Measurements from ENCODE around the gene GORASP2.

GORASP2 gene

DNA sequence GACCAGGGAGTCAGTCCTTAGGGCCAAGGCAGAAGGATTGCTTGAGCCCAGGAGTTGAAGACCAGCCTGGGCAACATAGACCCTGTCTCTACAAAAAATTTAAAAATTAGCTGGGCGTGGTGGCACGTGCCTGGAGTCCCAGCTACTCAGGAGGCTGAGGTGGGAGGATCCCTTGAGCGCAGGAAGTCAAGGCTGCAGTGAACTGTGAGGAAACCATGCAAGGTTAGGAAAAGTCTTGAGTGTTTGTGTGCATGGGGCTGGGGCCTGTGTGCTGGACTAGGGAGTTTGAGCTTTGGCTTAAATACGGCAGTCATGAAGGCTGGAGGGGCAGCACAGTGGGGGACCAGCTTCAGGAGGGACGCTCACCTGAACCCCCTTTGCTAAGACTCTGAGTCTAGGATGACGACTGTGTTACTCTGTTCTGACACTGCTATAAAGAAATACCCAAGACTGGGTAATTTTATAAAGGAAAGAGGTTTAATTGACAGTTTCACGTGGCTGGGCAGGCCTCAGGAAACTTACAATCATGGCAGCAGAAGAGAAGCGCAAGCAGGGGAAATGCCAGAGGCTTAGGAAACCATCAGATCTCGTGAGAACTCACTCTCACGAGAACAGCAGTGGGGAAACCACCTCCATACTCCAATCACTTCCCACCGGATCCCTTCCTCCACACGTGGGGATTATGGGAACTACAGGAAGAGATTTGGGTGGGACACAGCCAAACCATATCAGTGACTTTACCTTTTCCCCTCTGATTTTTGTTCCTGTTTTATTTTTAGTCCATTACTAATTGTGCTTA lies 39.4 kb downstream of the GORASP2 start:
- DNase-seq = no peak

DNA sequence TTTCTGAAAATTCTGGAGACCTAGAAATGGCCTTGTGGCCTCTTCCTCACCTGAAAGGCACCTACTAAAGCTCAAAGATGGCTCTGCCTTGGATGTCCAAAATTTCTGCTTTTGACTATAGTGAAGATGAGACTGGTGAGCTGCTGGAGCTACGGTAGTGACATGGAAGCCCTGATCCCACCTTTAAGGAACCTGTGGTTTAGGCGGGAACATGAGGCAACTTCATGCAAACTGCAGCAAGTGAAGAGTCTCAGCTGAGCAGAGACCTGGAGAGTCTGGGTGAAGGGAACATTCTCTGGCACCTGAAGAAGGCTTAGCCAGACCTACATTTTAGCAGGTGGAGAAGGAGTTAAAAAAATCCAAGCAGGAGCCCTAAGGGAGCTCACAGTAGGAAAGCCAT lies 40.0 kb downstream of the GORASP2 start:
- DNase-seq = no peak

DNA sequence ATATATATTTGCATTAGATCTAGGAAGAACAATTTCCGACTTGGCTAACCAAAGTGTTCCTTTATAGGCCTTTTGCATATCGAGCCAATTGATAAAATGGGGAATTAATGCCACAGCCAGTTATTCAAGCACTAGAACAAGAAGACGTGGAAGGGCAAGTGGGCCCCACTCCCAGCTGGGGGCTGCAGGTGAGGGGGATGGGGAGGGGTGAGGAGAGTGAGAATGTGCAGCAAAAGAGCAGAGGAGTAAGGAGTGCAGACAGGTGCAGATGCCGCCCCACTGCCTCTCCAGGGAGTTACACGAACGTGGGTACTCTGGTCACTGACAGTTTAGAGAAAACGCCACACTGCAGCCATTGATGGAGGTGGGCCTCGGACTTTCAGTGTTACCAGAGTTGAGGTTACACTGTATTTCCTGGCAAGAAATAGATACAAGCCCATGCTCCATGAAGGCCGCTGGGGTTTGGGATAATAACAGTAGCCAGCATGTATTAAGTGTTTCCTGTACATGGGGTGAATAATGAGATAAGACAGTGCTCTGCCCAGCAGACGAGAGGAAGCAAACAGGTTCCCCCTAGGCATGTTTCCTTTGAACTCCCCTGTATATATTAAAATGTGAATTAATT lies 40.9 kb downstream of the GORASP2 start:
- DNase-seq = no peak

DNA sequence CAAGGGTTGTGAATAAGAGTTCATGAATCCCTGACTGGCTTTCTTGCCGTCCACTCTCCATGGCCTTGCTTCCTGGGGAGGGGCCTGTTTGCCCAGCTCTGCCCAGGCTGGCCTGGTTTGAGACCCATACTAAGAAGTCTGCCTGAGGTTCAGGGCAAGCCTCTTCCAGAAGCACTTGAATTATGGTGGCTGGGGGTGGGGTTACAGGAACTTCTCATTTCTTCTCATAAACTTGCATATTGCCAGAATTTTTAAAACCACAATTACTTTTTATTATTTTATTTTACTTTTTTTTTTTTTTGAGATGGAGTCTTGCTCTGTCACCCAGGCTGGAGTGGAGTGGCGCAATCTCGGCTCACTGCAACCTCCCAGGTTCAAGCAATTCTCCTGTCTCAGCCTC lies 42.0 kb downstream of the GORASP2 start:
- no peak for DNase-seq

DNA sequence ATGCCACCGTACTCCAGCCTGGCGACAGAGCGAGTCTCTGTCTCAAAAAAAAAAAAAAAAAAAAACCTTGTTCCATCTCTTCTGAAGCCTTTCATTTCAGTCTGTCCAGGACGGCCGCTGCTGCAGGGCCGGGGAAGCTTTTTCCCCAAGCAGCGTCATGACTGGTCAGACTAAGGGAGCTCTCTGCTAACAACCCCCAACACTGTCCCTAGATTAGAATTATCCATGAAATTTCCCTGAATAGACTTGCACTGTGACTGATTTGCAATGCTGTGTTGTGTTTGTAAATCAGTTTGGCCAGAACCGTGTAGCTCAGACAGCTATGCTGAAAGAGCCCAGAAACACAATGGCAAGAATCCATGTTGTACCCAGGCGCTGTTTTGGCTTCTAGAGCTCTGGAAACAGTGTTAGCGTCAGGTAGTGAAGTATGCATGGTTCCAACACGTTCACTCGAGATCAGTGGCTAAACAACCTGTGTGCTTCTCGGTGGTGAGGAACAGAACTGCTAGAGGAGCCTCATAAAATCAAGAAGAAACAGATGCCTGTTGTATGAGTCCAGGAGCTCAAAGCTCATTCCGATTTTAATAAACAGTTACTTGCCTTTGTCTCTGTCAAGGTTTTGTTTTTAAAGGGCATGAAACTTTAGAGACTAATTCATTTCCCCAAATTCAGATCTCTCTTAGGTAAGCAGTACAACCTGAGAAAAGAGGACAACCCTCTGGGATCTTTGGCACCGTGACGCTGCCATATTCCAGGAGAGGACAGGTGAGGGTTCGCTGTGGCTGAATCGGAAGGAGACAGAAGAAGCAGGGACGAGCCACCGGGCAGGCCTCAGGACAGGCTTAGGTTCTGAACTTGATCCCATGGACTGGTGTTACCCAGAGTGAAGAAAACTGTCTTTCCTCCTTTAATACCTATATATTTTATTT lies 43.5 kb downstream of the GORASP2 start:
- DNase-seq = no peak

DNA sequence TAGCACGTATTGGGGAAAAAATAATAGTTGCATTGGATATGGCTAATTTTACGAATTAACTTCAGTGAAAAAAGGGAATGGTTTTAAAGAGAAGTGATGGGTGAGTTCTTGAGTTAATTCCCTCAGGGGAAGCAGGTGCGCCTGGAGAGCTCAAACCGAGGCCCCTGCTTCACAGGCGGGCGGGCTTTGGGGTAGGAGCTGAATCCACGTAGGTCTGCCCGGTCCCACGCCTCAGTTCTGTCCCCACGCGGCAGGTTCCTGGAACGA lies 44.1 kb downstream of the GORASP2 start:
- DNase-seq = no peak

DNA sequence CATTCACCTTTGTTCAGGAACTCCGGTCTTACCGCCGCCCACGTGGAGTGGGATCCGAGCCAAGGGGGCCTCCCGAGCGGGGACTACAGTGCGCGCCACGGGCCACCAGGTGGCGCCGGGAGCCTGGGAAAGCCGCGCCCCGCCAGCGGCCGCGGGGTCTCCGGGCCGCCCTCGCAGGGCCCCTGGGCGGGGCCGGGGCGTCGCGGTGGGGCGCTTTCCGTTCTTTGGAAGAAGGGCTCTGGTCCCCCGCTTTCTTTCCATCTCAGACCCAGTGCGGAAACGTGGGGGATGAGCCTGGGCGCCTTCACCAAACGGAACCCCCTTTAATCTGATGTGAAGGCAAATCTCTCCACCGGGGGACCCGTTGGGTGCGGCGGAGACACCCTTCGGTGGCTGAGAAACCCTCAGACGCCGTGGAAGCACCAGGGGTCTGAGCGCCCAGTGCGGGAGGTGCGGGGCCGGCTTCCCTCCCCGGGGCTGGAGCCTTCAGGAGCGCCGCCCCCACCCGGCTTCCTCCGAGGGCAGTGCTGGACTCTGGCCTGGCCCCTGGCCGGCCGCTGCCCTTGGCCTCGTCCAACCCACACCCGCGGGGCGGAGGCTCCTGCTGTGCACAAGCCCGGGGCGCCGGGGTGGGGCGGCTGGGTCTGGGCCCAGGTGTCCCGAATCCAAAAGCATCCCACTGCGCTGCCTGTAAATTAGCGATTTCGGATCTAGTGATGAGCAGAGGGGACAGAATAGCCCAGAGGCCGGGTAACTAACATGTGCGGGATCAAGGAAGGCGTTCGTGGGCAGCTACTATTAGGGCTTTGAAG lies 44.6 kb downstream of the GORASP2 start:
- peak; percentile 73 for DNase-seq

DNA sequence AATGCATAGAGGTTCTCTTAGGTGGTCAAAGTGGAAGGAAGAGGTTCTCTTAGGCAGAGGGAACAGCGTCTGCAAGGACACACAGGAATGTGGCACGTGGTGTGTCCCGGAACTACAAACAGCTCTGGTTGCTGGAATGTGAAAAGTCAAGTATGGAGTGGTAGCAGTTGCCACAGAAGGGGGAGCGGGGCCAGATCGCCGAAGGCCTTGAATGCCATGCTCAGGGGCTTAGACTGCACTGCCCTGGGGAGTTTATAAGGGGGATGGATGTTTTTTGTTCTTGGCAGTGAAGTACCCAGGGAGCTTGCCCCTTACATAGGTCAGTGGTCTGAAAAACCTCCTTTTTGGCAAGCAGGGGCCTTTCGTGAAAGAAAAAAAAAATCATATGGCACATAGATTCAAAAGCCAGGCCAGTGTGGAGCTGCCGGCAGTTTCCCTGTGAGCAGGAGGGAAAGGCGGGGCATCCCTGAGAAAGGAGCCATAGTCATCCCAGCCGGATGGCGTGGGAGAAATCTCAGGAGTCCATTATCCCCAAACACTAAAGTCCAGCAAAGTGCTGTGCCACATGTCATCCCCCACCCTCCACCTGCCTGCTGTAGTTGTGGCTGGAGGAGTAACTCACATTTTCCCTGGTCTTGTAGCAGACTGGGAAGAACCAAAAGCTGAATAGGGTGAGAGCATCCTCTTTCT lies 45.4 kb downstream of the GORASP2 start:
- DNase-seq = no peak

DNA sequence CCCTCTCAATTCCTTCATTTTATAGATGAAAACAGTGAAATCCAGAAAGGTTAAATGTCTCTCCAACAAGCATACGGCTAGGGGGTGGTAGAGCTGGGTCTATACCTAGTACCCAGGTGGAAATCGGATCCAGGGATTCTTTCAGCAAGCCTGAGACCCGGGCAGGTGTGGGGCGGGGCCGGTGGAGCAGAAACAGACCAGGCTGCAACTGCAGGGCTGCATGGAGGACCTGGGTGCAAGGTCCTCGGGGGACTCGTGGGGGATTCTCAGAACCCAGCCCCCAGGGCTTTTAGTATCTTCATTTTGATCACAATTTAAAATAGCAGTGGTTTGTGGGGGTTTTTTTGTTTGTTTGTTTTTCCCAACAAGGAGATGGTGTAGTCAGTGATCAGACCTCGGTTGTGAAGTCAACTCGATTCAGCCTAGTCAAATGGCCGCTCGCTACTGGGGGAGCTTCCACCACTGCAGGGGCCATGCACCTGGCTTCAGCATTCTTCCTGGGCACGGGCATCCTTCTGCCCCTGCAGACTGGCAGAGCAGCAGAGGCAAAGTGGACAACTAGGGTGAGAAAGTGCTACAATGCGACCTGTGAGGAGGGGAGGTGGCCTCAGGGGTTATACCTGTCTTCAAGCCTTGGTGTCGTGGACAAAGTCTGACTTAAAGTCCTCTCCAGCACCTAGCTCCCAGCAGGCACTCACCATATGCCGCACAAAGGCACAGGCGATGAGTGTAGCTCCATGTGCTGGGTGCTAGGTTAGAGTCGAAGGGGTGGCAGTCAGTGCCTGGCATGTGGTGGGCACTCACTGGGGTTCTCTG lies 46.3 kb downstream of the GORASP2 start:
- no peak for DNase-seq

DNA sequence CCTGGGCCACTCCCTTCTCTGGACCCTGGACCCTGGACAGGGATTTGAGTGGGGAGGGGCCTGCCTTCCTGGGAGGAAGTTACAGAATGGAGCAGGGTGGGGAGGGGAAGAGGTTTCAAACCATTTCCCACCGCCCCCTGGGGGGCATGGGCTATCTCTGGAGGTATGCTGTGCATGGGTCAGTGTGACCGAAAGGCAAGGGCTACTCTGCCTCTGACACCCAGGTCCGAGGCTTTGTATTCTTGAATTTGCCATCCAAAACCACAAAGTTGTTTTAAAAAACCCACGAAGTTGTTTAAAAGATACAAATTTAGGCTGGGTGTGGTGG lies 46.9 kb downstream of the GORASP2 start:
- no peak for DNase-seq

DNA sequence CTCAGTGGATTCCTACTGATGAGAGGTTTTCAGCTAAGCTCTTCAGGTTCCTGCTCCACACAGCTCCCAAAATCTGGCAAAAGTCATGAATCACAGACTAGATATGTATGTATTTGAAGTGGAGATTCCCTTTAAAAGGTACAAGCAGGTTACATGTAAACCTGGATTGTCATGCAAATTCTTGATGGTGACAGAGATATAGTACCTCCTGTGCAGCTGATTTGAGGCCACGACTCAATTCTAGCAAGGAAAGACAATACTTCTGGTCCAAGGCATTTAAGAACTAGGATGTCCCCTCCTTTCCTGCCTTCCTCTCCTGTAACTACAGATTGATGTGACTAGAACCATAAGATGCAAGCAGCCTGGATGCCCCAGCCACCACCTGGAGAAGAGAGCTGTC lies 55.0 kb downstream of the GORASP2 start:
- no peak for DNase-seq

DNA sequence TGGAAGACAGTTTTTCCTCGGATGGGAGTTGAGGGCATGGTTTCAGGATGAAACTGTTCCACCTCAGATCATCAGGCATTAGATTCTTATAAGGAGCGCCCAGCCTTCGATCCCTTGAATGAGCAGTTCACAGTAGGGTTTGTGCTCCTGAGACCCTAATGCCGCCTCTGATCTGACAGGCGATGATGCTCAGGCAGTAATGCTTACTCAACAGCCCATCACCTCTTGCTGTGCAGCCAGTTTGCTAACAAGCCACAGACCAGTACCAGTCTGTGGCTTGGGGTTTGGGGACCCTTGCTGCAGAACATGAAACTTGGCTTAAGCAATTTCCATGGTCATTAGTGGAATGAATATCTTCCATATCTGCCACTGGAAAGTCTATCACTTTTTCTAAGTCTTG lies 56.4 kb downstream of the GORASP2 start:
- DNase-seq = no peak

DNA sequence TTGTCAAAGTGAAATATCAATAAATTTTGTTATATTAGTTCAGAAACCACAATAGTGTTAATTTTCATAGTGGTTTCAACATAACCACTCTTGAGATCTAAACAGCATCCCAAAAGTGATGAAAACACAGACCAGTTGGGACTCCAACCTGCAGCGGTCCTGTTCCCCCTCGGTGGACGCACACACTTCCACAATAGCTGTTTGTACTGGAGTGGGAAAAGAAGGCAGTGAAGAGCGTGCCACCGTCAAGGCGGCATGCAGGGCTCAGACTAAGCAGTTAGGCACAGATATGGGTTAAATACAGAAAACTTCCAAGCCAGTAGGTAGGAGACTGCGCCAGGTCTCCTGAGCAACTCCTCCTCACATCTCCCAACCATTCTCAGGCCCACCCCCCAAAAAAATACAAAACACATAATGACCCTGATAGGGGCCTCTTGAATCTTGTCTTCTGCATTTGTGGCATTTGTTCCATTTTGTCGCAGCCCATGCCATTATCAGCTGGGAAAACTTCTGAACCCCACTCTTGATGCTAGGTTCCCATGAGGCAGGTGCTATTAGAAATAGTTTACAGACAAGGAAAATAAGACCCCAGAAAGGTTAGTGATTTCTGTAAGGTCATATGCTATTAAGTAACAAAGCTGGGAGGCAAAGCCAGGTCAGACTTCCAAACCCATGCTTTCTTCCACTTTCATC lies 57.7 kb downstream of the GORASP2 start:
- DNase-seq = no peak

DNA sequence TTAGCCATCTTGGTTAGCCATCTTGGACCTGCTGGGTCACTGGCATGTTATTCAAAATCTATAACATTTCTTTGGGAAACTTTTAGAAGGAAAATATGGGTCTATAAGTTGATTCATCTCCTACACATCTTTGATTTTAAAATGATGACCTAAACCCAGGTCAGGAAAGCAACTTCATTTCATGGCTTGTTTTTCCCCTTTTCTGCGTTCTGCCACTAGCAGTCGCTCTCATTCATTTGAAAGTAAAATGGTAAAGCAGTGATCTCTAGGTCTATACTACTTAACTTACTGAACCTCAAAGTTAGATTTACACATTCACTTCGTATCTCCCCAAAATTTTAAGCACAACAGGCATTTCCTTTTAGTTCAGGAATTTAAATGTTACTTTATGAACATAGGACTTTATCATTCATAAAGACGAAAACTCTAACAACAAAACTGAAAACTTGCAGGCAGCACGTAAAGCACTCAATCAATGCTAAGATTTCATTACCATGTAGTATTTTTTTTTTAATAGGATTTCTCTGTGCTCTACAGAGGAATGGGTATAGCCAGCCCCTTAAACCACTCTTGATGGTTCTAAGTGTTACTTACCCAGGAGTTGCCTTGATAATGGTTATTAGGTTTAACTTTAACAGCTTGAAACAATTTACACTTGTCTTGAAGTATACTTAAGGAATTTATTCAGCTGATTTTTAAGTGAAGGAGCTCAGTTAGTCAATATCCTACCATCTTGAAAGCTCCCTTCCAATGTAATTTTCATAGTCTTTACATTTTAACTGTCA lies 62.5 kb downstream of the GORASP2 start:
- no peak for DNase-seq

DNA sequence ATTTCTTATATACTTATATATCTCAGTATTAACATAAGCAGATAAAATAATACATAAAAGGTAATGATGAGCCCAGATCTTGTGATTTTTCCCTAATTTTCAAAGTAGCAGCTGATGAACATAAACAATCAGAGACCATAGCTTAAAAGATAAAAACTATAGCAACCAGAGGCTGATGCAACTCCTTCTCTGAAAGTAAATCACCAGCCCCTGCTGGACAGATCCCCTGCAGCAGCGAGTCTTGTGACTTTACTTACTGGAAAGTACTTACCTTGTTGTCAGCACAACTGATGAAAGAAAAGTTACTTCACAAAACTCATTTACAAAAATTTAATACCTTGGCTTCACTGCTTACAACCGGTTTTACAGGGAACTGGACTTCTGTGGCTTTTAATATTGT lies 67.3 kb downstream of the GORASP2 start:
- no peak for DNase-seq

DNA sequence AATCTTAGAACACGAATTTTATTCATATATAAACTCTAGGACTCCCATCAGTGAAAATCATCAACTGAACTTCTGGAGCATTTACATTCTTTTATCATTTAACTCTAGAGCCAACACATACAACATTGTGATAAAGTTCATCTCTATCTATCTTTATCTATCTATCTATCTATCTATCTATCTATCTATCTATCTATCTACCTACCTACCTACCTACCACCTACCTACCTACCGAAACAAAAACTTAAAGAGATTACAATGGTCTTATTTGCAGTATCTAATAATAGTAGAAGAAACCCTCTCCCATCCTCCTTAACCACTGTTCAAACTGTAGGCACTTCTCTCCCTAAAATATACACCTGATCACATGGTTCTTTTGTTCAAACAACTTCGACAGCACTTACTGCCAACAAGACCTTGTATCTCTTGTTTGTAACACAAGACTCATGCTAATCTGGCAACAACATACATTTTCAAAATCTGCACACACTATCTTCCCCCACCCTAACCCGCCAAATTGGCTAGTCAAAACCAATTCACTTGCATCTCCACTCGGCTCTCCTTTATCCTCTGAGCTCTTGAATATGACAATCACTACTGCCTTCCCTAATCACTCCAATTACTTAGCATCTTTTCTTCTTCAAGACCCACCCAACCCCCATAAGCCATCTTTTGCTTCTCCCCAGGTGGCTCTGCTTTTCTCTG lies 69.0 kb downstream of the GORASP2 start:
- DNase-seq = no peak

DNA sequence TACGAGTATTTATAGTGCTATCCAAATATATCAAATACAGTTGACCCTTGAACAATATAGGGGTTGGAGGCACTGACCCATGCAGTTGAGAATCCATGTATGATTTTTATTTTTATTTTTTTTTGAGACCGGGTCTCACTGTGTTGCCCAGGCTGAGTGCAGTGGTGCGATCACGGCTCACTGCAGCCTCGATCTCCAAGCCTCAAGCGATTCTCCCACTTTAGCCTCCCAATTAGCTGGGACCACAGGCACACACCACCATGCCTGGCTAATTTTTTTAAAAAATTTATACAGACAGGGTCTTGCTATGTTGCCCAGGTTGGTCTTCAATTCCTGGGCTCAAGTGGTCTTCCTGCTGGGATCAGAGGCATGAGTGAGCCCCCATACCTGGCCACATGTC lies 70.6 kb downstream of the GORASP2 start:
- DNase-seq = no peak

DNA sequence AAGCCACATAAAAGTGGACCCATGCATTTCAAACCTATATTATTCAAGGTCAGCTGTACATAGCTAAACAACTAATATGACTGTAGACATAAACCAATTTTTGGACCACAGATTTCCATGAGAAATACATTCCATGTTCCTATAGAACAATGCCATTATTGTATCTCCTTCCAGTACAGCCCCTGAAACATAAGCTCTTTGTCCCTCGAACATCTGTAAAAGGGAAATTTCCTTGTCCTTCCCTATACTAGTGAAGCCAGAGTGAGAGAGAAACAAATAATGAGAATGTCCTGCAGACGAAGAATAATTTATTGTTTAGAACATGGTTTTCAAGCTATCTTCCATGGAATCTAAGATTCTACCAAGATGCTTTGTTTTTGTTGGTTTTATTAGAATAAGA lies 75.3 kb downstream of the GORASP2 start:
- no peak for DNase-seq

DNA sequence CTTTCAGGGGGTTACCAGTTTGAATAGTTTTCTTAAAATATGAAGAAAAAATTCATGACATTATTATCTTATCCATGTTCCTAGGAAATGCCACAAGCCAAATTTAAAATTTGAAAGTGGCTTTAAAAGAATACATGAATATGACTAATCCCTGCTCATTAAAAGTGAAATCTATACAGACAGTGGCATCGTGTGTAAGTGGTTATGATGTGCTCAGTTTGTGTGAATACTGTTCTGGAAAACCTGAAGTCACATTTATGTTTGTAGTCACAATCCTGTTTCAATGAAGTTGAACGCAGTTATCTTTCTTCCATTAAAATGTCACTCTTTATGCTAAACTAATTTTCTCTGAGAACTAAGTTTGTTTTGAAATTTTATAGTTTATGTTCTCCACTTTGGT lies 75.8 kb downstream of the GORASP2 start:
- DNase-seq = no peak

Data from kidney glomerular epithelial cell (primary cell).